Measurements from ENCODE around the gene DIP2A.
A peak's percentile ranks its signal among the peaks of the same experiment; 100 is the strongest.

Gene DIP2A

GRCh38 chr21:46596201-46596600 lies 137.5 kb downstream of the DIP2A start:
- no peak for DNase-seq (ENCODE audit: low spot score in 2 of 2)
- ATAC-seq (ENCODE audit: low read depth) = no peak
- Mint-ChIP-seq H3K4me1 (no peaks in the 10 kb centered on the region), H3K9me3 (peaks cover 11% of the 10 kb centered on the region), H3K4me3 (no peak overlapping the region), H3K27me3 (peaks cover 3% of the 10 kb centered on the region), H3K27ac (no peak overlapping the region), H3K36me3 (no peaks in the 10 kb centered on the region)

- H3K4me3 Mint-ChIP-seq = no peak overlapping the region
- H3K9me3 Mint-ChIP-seq = peaks cover 4% of the 10 kb centered on the region
- H3K27me3 Mint-ChIP-seq = peaks cover 3% of the 10 kb centered on the region
- DNase-seq (ENCODE audit: low spot score in 2 of 2) (no peak), ATAC-seq (ENCODE audit: low read depth) (no peak)
- H3K36me3 Mint-ChIP-seq = no peaks in the 10 kb centered on the region
- H3K27ac Mint-ChIP-seq = no peak overlapping the region
- no peaks in the 10 kb centered on the region for H3K4me1 Mint-ChIP-seq
Measured at GRCh38 chr21:46597031-46597430, 138.3 kb downstream of the DIP2A start.

GRCh38 chr21:46597896-46598343 lies 139.2 kb downstream of the DIP2A start:
- peaks cover 3% of the 10 kb centered on the region for H3K9me3 Mint-ChIP-seq
- no peaks in the 10 kb centered on the region for H3K4me1 Mint-ChIP-seq
- H3K27me3 Mint-ChIP-seq = peaks cover 3% of the 10 kb centered on the region
- ATAC-seq (ENCODE audit: low read depth) (no peak), DNase-seq (ENCODE audit: low spot score in 2 of 2) (no peak)
- no peaks in the 10 kb centered on the region for H3K36me3 Mint-ChIP-seq
- H3K27ac Mint-ChIP-seq = no peak overlapping the region
- H3K4me3 Mint-ChIP-seq = no peak overlapping the region

- ATAC-seq (ENCODE audit: low read depth) (no peak), DNase-seq (ENCODE audit: low spot score in 2 of 2) (no peak)
- no peak overlapping the region for H3K4me3 Mint-ChIP-seq
Measured at GRCh38 chr21:46598581-46599572, 140.2 kb downstream of the DIP2A start.

GRCh38 chr21:46600305-46600704 lies 141.6 kb downstream of the DIP2A start:
- H3K4me1 Mint-ChIP-seq = no peaks in the 10 kb centered on the region
- no peaks in the 10 kb centered on the region for H3K9me3 Mint-ChIP-seq
- ATAC-seq (ENCODE audit: low read depth) = no peak
- DNase-seq (ENCODE audit: low spot score in 2 of 2) = no peak
- H3K36me3 Mint-ChIP-seq = no peaks in the 10 kb centered on the region
- H3K4me3 Mint-ChIP-seq = no peak overlapping the region
- H3K27ac Mint-ChIP-seq = no peak overlapping the region
- H3K27me3 Mint-ChIP-seq = peaks cover 3% of the 10 kb centered on the region

More at GRCh38 chr21:46598581-46599572, 140.2 kb downstream of the DIP2A start:
- Mint-ChIP-seq H3K4me1 (no peaks in the 10 kb centered on the region), H3K36me3 (no peaks in the 10 kb centered on the region), H3K27ac (no peak overlapping the region), H3K9me3 (no peaks in the 10 kb centered on the region), H3K27me3 (peaks cover 3% of the 10 kb centered on the region)

- H3K4me3 Mint-ChIP-seq = no peak overlapping the region
- H3K4me1 Mint-ChIP-seq = peaks cover under 1% of the 10 kb centered on the region
- peaks cover 3% of the 10 kb centered on the region for H3K27me3 Mint-ChIP-seq
- H3K36me3 Mint-ChIP-seq = no peaks in the 10 kb centered on the region
- H3K9me3 Mint-ChIP-seq = no peaks in the 10 kb centered on the region
- ATAC-seq (ENCODE audit: low read depth) = no peak
- H3K27ac Mint-ChIP-seq = no peak overlapping the region
- DNase-seq (ENCODE audit: low spot score in 2 of 2) = no peak
Measured at GRCh38 chr21:46600978-46601377, 142.3 kb downstream of the DIP2A start.

GRCh38 chr21:46603228-46603627 lies 144.5 kb downstream of the DIP2A start:
- no peaks in the 10 kb centered on the region for H3K36me3 Mint-ChIP-seq
- DNase-seq (ENCODE audit: low spot score in 2 of 2) (no peak), ATAC-seq (ENCODE audit: low read depth) (no peak)
- H3K4me1 Mint-ChIP-seq = peaks cover 6% of the 10 kb centered on the region
- H3K27me3 Mint-ChIP-seq = peaks cover 10% of the 10 kb centered on the region
- no peak overlapping the region for H3K27ac Mint-ChIP-seq
- no peak overlapping the region for H3K4me3 Mint-ChIP-seq
- no peaks in the 10 kb centered on the region for H3K9me3 Mint-ChIP-seq

GRCh38 chr21:46604329-46604974 lies 145.8 kb downstream of the DIP2A start:
- Mint-ChIP-seq H3K9me3 (no peaks in the 10 kb centered on the region), H3K4me3 (no peak overlapping the region), H3K27ac (no peak overlapping the region), H3K36me3 (no peaks in the 10 kb centered on the region), H3K4me1 (peaks cover 12% of the 10 kb centered on the region), H3K27me3 (peaks cover 10% of the 10 kb centered on the region)
- DNase-seq (ENCODE audit: low spot score in 2 of 2) = no peak
- no peak for ATAC-seq (ENCODE audit: low read depth)

GRCh38 chr21:46604975-46605766 lies 146.5 kb downstream of the DIP2A start, which contains the start of gene S100B:
TSS of gene S100B (minus strand) at chr21:46605082. CDS start at chr21:46602415, 2,667 bp downstream.
- no peak for DNase-seq (ENCODE audit: low spot score in 2 of 2)
- H3K9me3 Mint-ChIP-seq = peaks cover 2% of the 10 kb centered on the region
- H3K4me3 Mint-ChIP-seq = no peak within 1 kb of the TSS

GRCh38 chr21:46605767-46606426 lies 147.2 kb downstream of the DIP2A start:
- Mint-ChIP-seq H3K27me3 (peaks cover 10% of the 10 kb centered on the region), H3K36me3 (peaks cover 3% of the 10 kb centered on the region), H3K4me1 (peaks cover 12% of the 10 kb centered on the region), H3K4me3 (no peak overlapping the region), H3K9me3 (peaks cover 2% of the 10 kb centered on the region), H3K27ac (no peak overlapping the region)
- DNase-seq (ENCODE audit: low spot score in 2 of 2) (peak in 1 of 2 donors; percentile 19), ATAC-seq (ENCODE audit: low read depth) (peak; percentile 98)

More at GRCh38 chr21:46604975-46605766, 146.5 kb downstream of the DIP2A start, which contains the start of gene S100B:
- ATAC-seq (ENCODE audit: low read depth) = no peak
- peaks cover 9% of the 10 kb centered on the region for H3K27me3 Mint-ChIP-seq
- peaks cover 2% of the 10 kb centered on the region for H3K36me3 Mint-ChIP-seq
- H3K27ac Mint-ChIP-seq = no peak within 1 kb of the TSS
- H3K4me1 Mint-ChIP-seq = peaks cover 12% of the 10 kb centered on the region

GRCh38 chr21:46606427-46606813 lies 147.7 kb downstream of the DIP2A start:
- Mint-ChIP-seq H3K4me3 (no peak overlapping the region), H3K36me3 (peaks cover 3% of the 10 kb centered on the region), H3K27me3 (peaks cover 11% of the 10 kb centered on the region), H3K9me3 (peaks cover 2% of the 10 kb centered on the region), H3K4me1 (peaks cover 12% of the 10 kb centered on the region), H3K27ac (no peak overlapping the region)
- ATAC-seq (ENCODE audit: low read depth) (no peak), DNase-seq (ENCODE audit: low spot score in 2 of 2) (no peak)

- H3K4me3 Mint-ChIP-seq = no peak overlapping the region
- no peak overlapping the region for H3K27ac Mint-ChIP-seq
- H3K27me3 Mint-ChIP-seq = peaks cover 11% of the 10 kb centered on the region
- H3K9me3 Mint-ChIP-seq = peaks cover 4% of the 10 kb centered on the region
- DNase-seq (ENCODE audit: low spot score in 2 of 2) (no peak), ATAC-seq (ENCODE audit: low read depth) (no peak)
- peaks cover 3% of the 10 kb centered on the region for H3K36me3 Mint-ChIP-seq
- peaks cover 12% of the 10 kb centered on the region for H3K4me1 Mint-ChIP-seq
Measured at GRCh38 chr21:46607636-46608035, 148.9 kb downstream of the DIP2A start.

- Mint-ChIP-seq H3K4me3 (no peak overlapping the region), H3K27me3 (peaks cover 11% of the 10 kb centered on the region), H3K9me3 (peaks cover 5% of the 10 kb centered on the region), H3K4me1 (peaks cover 12% of the 10 kb centered on the region), H3K36me3 (peaks cover 3% of the 10 kb centered on the region), H3K27ac (no peak overlapping the region)
- no peak for DNase-seq (ENCODE audit: low spot score in 2 of 2)
- peak; percentile 18 for ATAC-seq (ENCODE audit: low read depth)
Measured at GRCh38 chr21:46608672-46609111, 150.0 kb downstream of the DIP2A start.
